GM12878 (cell line): ENCODE measurements around the gene ORC4. TPM values are rescaled to one million over a fixed set of nuclear protein-coding genes. Genes with fewer than 3 reads are reported as not detected.

Experiments used
- ATAC-seq: fragments of 200-7000 bp; cut with Tn5 transposase; 3 replicates; pipeline ENCODE4 v1.9.1; 2020; ENCODE audit warnings: mild to moderate bottlenecking, moderate library complexity
- BruUV-seq: library from RNA; stranded (reverse); fragments of 400-500 nt; replicated peaks from 2 replicates; lab custom pipeline; 2021; lab: Mats Ljungman, UMichigan
- CTCF ChIA-PET: fragments of 300-600 bp; sonication (Branson Sonifier 250); formaldehyde crosslinking; extraction: SDS; loops from one replicate; lab custom pipeline; 2021; ENCODE audit warnings: inconsistent platforms; lab: Yijun Ruan, JAX
- POLR2A ChIA-PET: fragments of 350-600 bp; formaldehyde crosslinking; extraction: SDS; loops from one replicate; lab custom pipeline; 2021; ENCODE audit warnings: inconsistent platforms; lab: Charles Lee
- RAD21 ChIA-PET: fragments of 300-600 bp; sonication (Branson Sonifier 250); formaldehyde crosslinking; loops from one replicate; lab custom pipeline; 2023; ENCODE audit warnings: antibody characterized with exemption; ENCODE audit not compliant: unreplicated experiment; lab: Charles Lee
- SMC1A ChIA-PET: fragments of 300-600 bp; sonication (Branson Sonifier 250); formaldehyde crosslinking; loops from one replicate; lab custom pipeline; 2023; ENCODE audit not compliant: unreplicated experiment, uncharacterized antibody; lab: Charles Lee
- DNase-seq: peaks from one replicate; pipeline ENCODE4 v3.0.0-alpha.2; 2011; ENCODE audit warnings: low read depth, low spot score
- FAIRE-seq: peaks from 3 replicates; lab custom pipeline; 2011; peaks lifted over from hg19 to GRCh38; lab: Jason Lieb, UNC
- H2AFZ ChIP-seq: 2 replicates; pipeline ENCODE4 v1.6.0; 2011; ENCODE audit warnings: low read depth, low read length, control low read depth; ENCODE audit not compliant: control insufficient read depth
- H3K27ac ChIP-seq: 2 replicates; pipeline ENCODE4 v1.5.1; 2011; ENCODE audit warnings: control low read depth; ENCODE audit not compliant: control insufficient read depth, insufficient read depth
- H3K27me3 ChIP-seq, 2 experiments: replicated peaks in 1 of 2; 2 replicates each; pipeline versions ENCODE4 v1.6.0 to v1.6.1; 2011; ENCODE audit warnings: low read length in 1 of 2; ENCODE audit not compliant: control insufficient read depth in 2 of 2, insufficient read depth in 2 of 2
- H3K36me3 ChIP-seq, 2 experiments: 2 replicates each; pipeline ENCODE4 v1.5.1; 2011; ENCODE audit warnings: low read length in 1 of 2; ENCODE audit not compliant: control insufficient read depth in 2 of 2, insufficient read depth in 2 of 2
- H3K4me1 ChIP-seq: 2 replicates; pipeline ENCODE4 v1.6.1; 2011; ENCODE audit warnings: mild to moderate bottlenecking, low read length, moderate library complexity, mixed read lengths; ENCODE audit not compliant: control insufficient read depth, insufficient read depth
- H3K4me2 ChIP-seq: 2 replicates; pipeline ENCODE4 v1.6.0; 2011; ENCODE audit warnings: control low read depth; ENCODE audit not compliant: control insufficient read depth, insufficient read depth
- H3K4me3 ChIP-seq: fragments of 200-600 bp; sonication (generic); 2 replicates; pipeline ENCODE4 v1.5.1; 2016
- H3K79me2 ChIP-seq: 2 replicates; pipeline ENCODE4 v1.6.0; 2011; ENCODE audit warnings: low read length; ENCODE audit not compliant: control insufficient read depth, insufficient read depth
- H3K9ac ChIP-seq: 2 replicates; pipeline ENCODE4 v1.8.0; 2011; ENCODE audit warnings: low read length, control low read depth, mixed read lengths; ENCODE audit not compliant: control insufficient read depth, insufficient read depth
- H3K9me3 ChIP-seq: replicated peaks from 3 replicates; pipeline ENCODE4 v1.5.1; 2011; ENCODE audit warnings: mild to moderate bottlenecking, low read length; ENCODE audit not compliant: control insufficient read depth, insufficient read depth
- H4K20me1 ChIP-seq: 2 replicates; pipeline ENCODE4 v1.6.0; 2011; ENCODE audit not compliant: control insufficient read depth, insufficient read depth
- CBX3 ChIP-seq: fragments of 200-600 bp; sonication (generic); IDR thresholded peaks from 2 replicates; pipeline ENCODE4 v1.6.1; 2016; ENCODE audit warnings: low read depth, borderline replicate concordance
- CEBPB ChIP-seq, 2 experiments: fragments of 150-350 bp in 1 of 2; IDR thresholded peaks; 2 replicates each; pipeline ENCODE4 v1.6.1; 2012 to 2014; ENCODE audit warnings: low read depth in 2 of 2, low read length in 2 of 2, borderline replicate concordance in 1 of 2, inconsistent platforms in 1 of 2
- CHD2 ChIP-seq: IDR thresholded peaks from 2 replicates; pipeline ENCODE4 v1.6.1; 2011; ENCODE audit warnings: low read depth, low read length, improper control_type of control experiment, borderline replicate concordance
- CHD4 ChIP-seq: fragments of 200-600 bp; sonication (generic); IDR thresholded peaks from 2 replicates; pipeline ENCODE4 v1.6.1; 2016; ENCODE audit warnings: mild to moderate bottlenecking
- CUX1 ChIP-seq: IDR thresholded peaks from 2 replicates; pipeline ENCODE4 v1.6.1; 2012; ENCODE audit warnings: improper control_type of control experiment, low read depth, low read length; ENCODE audit not compliant: insufficient replicate concordance
- KDM1A ChIP-seq: fragments of 200-600 bp; sonication (generic); IDR thresholded peaks from 2 replicates; pipeline ENCODE4 v1.6.1; 2016; ENCODE audit warnings: borderline replicate concordance
- MEF2B ChIP-seq: fragments of 450-650 bp; IDR thresholded peaks from 2 replicates; pipeline ENCODE4 v1.6.1; 2018; ENCODE audit warnings: mild to moderate bottlenecking, moderate library complexity; ENCODE audit not compliant: partially characterized antibody, poor library complexity, severe bottlenecking
- MYB ChIP-seq: fragments of 150-350 bp; IDR thresholded peaks from 2 replicates; pipeline ENCODE4 v1.6.1; 2014; ENCODE audit warnings: mild to moderate bottlenecking, low read depth, low read length, borderline replicate concordance
- NR2F1 ChIP-seq: fragments of 450-650 bp; conservative IDR thresholded peaks from 2 replicates; pipeline ENCODE4 v1.6.1; 2017; ENCODE audit warnings: mild to moderate bottlenecking
- RFX5 ChIP-seq: IDR thresholded peaks from 2 replicates; pipeline ENCODE4 v1.6.1; 2011; ENCODE audit warnings: low read depth, low read length, improper control_type of control experiment
- SRF ChIP-seq, 2 experiments: IDR thresholded peaks; 2 replicates each; pipeline ENCODE4 v1.6.1; 2011; ENCODE audit warnings: low read depth in 2 of 2, low read length in 2 of 2, mild to moderate bottlenecking in 1 of 2, moderate library complexity in 1 of 2
- USF2 ChIP-seq: IDR thresholded peaks from 2 replicates; pipeline ENCODE4 v1.6.1; 2011; ENCODE audit warnings: low read depth, low read length, improper control_type of control experiment, borderline replicate concordance
- WGBS: methylation state at CpG from one replicate; pipeline ENCODE4 v1.1.6; 2016; ENCODE audit warnings: low lambda C conversion rate; ENCODE audit not compliant: insufficient replicate concordance, insufficient coverage; ENCODE audit errors: missing lambda C conversion rate; 5-methylcytosine and 5-hydroxymethylcytosine counted together
- in situ Hi-C: fragments of 300-500 bp; cut with MboI; formaldehyde crosslinking; loops from 9 replicates; pipeline ENCODE4 v1.14.3; 2018; ENCODE audit warnings: mixed read lengths
- intact Hi-C: fragments of 100-400 bp; cut with micrococcal nuclease; formaldehyde crosslinking; loops from one replicate; pipeline ENCODE4 v1.14.2; 2022; ENCODE audit not compliant: unreplicated experiment
- polyA plus RNA-seq, 11 experiments: library from polyadenylated mRNA; depleted of rRNA in 4 of 11; unstranded in 6 of 11; stranded (reverse) in 5 of 11; fragments of >200 nt; fragmentation: Nextera tagmentation in 4 of 11; fragmentation: Illumina TruSeq in 1 of 11; extraction: Ambion mirVana in 4 of 11; extraction: Trizol in 1 of 11; gene quantifications; 1 replicate in 1 of 11; 2 replicates in 10 of 11; pipeline versions ENCODE4 v1.2.1 to v1.2.3, GENCODE V29; 2011 to 2016; ENCODE audit warnings: inconsistent platforms in 2 of 11, missing spikeins in 2 of 11, low read depth in 1 of 11
- total RNA-seq, 4 experiments: library from RNA; depleted of rRNA in 3 of 4; stranded (reverse); fragments of >200 nt in 3 of 4; fragmentation: Illumina TruSeq in 1 of 4; extraction: Trizol in 1 of 4; gene quantifications; 2 replicates each; pipeline versions ENCODE4 v1.2.1 to v1.2.3, GENCODE V29; 2013 to 2021

The ORC4 gene
- total and polyA plus RNA-seq, 10 of the 15 experiments (the other 5 are each of a cell fraction or from before 2014, with no cell fraction given) = 25.7 to 71.3 (median 52.1) TPM

GRCh38 chr2:147904051-147904450 lies 116.5 kb downstream of the ORC4 start (continued):
- no peak for TF ChIP-seq USF2

- no TSS peak for BruUV-seq
- peak; percentile 19 for DNase-seq
- RAD21 ChIA-PET = no interaction called here
- H3K27ac ChIP-seq = no peak overlapping the region
- CTCF ChIA-PET = no interaction called here
- no peak overlapping the region for H3K4me2 ChIP-seq
- no peaks in the 10 kb centered on the region for H3K9me3 ChIP-seq
- no peak overlapping the region for H2AFZ ChIP-seq
- no peaks in the 10 kb centered on the region for H3K36me3 ChIP-seq
- no peak overlapping the region for H3K9ac ChIP-seq
- H4K20me1 ChIP-seq = no peaks in the 10 kb centered on the region
- POLR2A ChIA-PET = no interaction called here
- WGBS = 78% methylated on average over 1 of the region's 3 CpGs
- H3K27me3 ChIP-seq = no peaks in the 10 kb centered on the region
- TF ChIP-seq CBX3 (no peak), NR2F1 (no peak), CEBPB (IDR thresholded peaks at IDR 0.05; ENCODE audit: borderline replicate concordance in 1 of 2, low read depth in 2 of 2, low read length in 2 of 2) (no peak), CHD4 (no peak), MEF2B (no peak), MYB (no peak), SRF (IDR thresholded peaks at IDR 0.05; ENCODE audit: low read depth in 2 of 2, low read length in 2 of 2) (no peak), KDM1A (no peak), CUX1 (no peak), RFX5 (no peak), CHD2 (no peak)
- intact Hi-C loops (no loop called here), in situ Hi-C loops (no loop called here)
- no peaks in the 10 kb centered on the region for H3K4me1 ChIP-seq
- peak; percentile 80 for FAIRE-seq
- SMC1A ChIA-PET = no interaction called here
- H3K79me2 ChIP-seq = no peaks in the 10 kb centered on the region
- peak; percentile 87 for ATAC-seq
- H3K4me3 ChIP-seq = no peak overlapping the region
Observed at GRCh38 chr2:147888680-147889079, 131.9 kb downstream of the ORC4 start.
